ENCODE measurements around the gene ULBP2. TPM values are rescaled to one million over a fixed set of nuclear protein-coding genes. Genes with fewer than 3 reads are reported as not detected.

The ULBP2 gene
- total and polyA plus RNA-seq, 2 of the 8 experiments (the other 6 are each of a cell fraction or from before 2014, with no cell fraction given), result 0.05 TPM; not detected in 1

DNA sequence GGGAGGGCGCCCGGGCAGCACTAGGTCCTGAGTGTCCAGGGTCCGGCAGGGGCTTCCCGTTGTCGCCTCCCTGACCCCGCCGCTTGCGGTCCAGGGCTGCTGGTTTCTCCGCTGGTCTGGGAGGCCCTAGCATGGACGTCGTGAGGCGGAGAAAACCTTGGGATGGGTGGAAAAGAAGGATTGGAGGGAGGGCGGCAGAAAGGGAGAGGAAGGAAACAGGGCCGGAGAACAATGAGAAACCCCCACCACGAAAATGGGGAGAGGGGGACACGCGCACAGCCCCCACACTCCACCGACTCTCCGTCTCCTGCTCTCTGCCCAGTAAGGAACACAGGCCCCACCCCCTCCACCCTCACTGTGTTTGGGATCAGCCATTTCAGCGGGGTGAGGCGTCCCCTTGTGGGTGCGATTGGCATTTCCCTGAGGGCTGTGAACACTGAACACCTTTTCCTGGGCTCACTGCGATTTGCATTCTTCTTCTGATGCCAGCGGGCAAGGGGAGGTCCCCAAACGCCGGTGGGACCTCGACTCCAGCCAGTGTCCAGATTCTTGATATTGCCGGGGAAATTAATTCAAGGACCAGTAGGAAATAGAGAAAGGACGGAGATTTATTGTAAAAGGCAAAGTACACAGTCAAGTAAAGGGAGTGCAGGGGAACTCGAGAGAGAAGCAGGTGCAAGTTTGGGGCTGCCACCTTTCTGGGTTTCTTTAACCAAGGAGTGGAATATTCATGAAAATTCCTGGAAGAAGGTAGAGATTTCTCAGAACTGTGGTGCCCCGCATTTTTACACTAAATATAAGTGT, 15.6 kb upstream of the ULBP2 start:
- peak overlapping the region; percentile 13 to 64 (median 56); a peak in 7 of 8 replicates for H3K4me3 ChIP-seq (ENCODE audit: extremely low read depth in 1 of 4, insufficient read depth in 2 of 4, low read depth in 3 of 4, low read length in 4 of 4)
- H3K36me3 ChIP-seq (ENCODE audit: control insufficient read depth in 2 of 4, insufficient read depth in 4 of 4, low read length in 3 of 4), result peaks cover 0 to 3% (median 0%) of the 10 kb centered on the region in 4 experiments; a peak in 1 of 8 replicates
- H2BK20ac ChIP-seq (ENCODE audit: low read length), result no peak overlapping the region
- no peaks in the 10 kb centered on the region; a peak in 1 of 4 replicates for H3K9me3 ChIP-seq (ENCODE audit: insufficient read depth in 2 of 2, low read depth in 1 of 2, low read length in 1 of 2)
- 10% methylated on average over 23 of the region's 31 CpGs; no CpG with 5 or more reads in 1 of the 2 experiments for WGBS, 2 experiments (ENCODE audit: extremely low coverage in 1 of 2, insufficient coverage in 1 of 2, insufficient read length in 1 of 2, insufficient replicate concordance in 2 of 2, low coverage in 1 of 2, low lambda C conversion rate in 2 of 2, missing lambda C conversion rate in 1 of 2)
- H2BK12ac ChIP-seq (ENCODE audit: low read depth, low read length), result no peak overlapping the region
- H3K23ac ChIP-seq (ENCODE audit: insufficient read length), result no peak overlapping the region
- H4K91ac ChIP-seq (replicated peaks; ENCODE audit: insufficient read length, low read length), result no peak overlapping the region
- H4K8ac ChIP-seq (ENCODE audit: extremely low read depth, insufficient read depth, low read length), result peak overlapping the region; percentile 35; the same call in 1 of the 2 replicates
- no peak overlapping the region for H3K14ac ChIP-seq (ENCODE audit: insufficient read length)
- no peak overlapping the region for H3K27ac ChIP-seq (ENCODE audit: low read depth, low read length)
- no peak overlapping the region; the same call in none of the 2 replicates for H3K18ac ChIP-seq (ENCODE audit: extremely low read depth, low read length)
- peaks cover 3 to 4% of the 10 kb centered on the region in 2 experiments for H4K20me1 ChIP-seq (replicated peaks in 1 of 2; ENCODE audit: control insufficient read depth in 1 of 2, insufficient read depth in 2 of 2, low read length in 2 of 2)
- H3K9ac ChIP-seq (replicated peaks in 1 of 4; ENCODE audit: extremely low read depth in 1 of 4, low read depth in 3 of 4, low read length in 3 of 4), result no peak overlapping the region
- ChIA-PET CTCF (ENCODE audit: partially characterized antibody) (interaction anchor here (0.7 to 2.5 kb wide), 10 partner anchors 9 to 104 kb away, joined by 3 to 27 read pairs (median 4); no protein-coding TSS in a partner anchor), POLR2A (ENCODE audit: partially characterized antibody) (no interaction called here)
- DNase-seq (ENCODE audit: low read depth in 1 of 2, low spot score in 2 of 2), result peak in 1 of 2 experiments; percentile 96
- peak overlapping the region; percentile 6 to 82 for H3K4me2 ChIP-seq (ENCODE audit: insufficient read depth in 1 of 2, low read depth in 2 of 2, low read length in 2 of 2)
- FAIRE-seq, result peak; percentile 69
- H3K79me1 ChIP-seq (ENCODE audit: low read depth, low read length), result no peaks in the 10 kb centered on the region
- H3K4ac ChIP-seq (replicated peaks; ENCODE audit: insufficient read length, low read depth, low read length), result no peak overlapping the region
- H3K27me3 ChIP-seq (replicated peaks in 1 of 4; ENCODE audit: control insufficient read depth in 3 of 4, extremely low read depth in 1 of 4, insufficient read depth in 3 of 4, low read length in 3 of 4), result peaks cover 37 to 53% (median 50%) of the 10 kb centered on the region in 4 experiments
- no peaks in the 10 kb centered on the region for H3K79me2 ChIP-seq (ENCODE audit: control insufficient read depth in 1 of 2, insufficient read depth in 2 of 2, low read length in 2 of 2)
- H2BK5ac ChIP-seq (ENCODE audit: low read depth, low read length), result no peak overlapping the region
- no peak overlapping the region for H2AK5ac ChIP-seq (ENCODE audit: low read depth, low read length)
- no peak overlapping the region for H3K56ac ChIP-seq (replicated peaks; ENCODE audit: insufficient read length, low read depth, low read length)
- H2AFZ ChIP-seq (ENCODE audit: low read length), result peak overlapping the region; percentile 54; the same call in 1 of the 2 replicates
- H3K23me2 ChIP-seq (ENCODE audit: low read depth, low read length), result peaks cover 12% of the 10 kb centered on the region; the same call in 1 of the 2 replicates
- H4K5ac ChIP-seq (ENCODE audit: insufficient read length, low read depth, low read length), result no peak overlapping the region
- H2BK120ac ChIP-seq (replicated peaks; ENCODE audit: low read depth, low read length), result no peak overlapping the region
- H3K4me1 ChIP-seq (replicated peaks in 1 of 4; ENCODE audit: control insufficient read depth in 3 of 4, insufficient read depth in 4 of 4, low read length in 3 of 4), result peaks cover 0 to 5% (median 0%) of the 10 kb centered on the region in 4 experiments; a peak in 2 of 7 replicates
- H2BK15ac ChIP-seq (ENCODE audit: low read length), result no peak overlapping the region
- TF ChIP-seq YY1 (IDR thresholded peaks at IDR 0.05; ENCODE audit: low read depth, low read length), result peak; percentile 59; the same call in 1 of the 2 replicates
- TF ChIP-seq, protein P1, sequence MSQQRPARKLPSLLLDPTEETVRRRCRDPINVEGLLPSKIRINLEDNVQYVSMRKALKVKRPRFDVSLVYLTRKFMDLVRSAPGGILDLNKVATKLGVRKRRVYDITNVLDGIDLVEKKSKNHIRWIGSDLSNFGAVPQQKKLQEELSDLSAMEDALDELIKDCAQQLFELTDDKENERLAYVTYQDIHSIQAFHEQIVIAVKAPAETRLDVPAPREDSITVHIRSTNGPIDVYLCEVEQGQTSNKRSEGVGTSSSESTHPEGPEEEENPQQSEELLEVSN (IDR thresholded peaks at IDR 0.05), result no peak
- no peak for TF ChIP-seq SAP30 (IDR thresholded peaks at IDR 0.05; ENCODE audit: insufficient read depth, insufficient replicate concordance, low read length)
- TF ChIP-seq, protein P2, sequence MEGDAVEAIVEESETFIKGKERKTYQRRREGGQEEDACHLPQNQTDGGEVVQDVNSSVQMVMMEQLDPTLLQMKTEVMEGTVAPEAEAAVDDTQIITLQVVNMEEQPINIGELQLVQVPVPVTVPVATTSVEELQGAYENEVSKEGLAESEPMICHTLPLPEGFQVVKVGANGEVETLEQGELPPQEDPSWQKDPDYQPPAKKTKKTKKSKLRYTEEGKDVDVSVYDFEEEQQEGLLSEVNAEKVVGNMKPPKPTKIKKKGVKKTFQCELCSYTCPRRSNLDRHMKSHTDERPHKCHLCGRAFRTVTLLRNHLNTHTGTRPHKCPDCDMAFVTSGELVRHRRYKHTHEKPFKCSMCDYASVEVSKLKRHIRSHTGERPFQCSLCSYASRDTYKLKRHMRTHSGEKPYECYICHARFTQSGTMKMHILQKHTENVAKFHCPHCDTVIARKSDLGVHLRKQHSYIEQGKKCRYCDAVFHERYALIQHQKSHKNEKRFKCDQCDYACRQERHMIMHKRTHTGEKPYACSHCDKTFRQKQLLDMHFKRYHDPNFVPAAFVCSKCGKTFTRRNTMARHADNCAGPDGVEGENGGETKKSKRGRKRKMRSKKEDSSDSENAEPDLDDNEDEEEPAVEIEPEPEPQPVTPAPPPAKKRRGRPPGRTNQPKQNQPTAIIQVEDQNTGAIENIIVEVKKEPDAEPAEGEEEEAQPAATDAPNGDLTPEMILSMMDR (IDR thresholded peaks at IDR 0.05; ENCODE audit: control extremely low read depth in 1 of 3, insufficient read depth in 1 of 3, low read depth in 1 of 3, low read length in 3 of 3), result peak; percentile 86 to 92 (median 91)
- TF ChIP-seq SRF (IDR thresholded peaks at IDR 0.05; ENCODE audit: low read depth, low read length), result no peak
- no peak for TF ChIP-seq NANOG (IDR thresholded peaks at IDR 0.05; ENCODE audit: insufficient read depth, low read depth, low read length, poor library complexity, severe bottlenecking)
- peak; percentile 13; the same call in 1 of the 2 replicates for TF ChIP-seq JUND (IDR thresholded peaks at IDR 0.05; ENCODE audit: low read length)

All from H1 (cell line).